ENCODE measurements around the gene NRCAM. TPM values are rescaled to one million over a fixed set of nuclear protein-coding genes. Genes with fewer than 3 reads are reported as not detected.

Gene NRCAM
- total RNA-seq, 1 donor from 2014 or later, result 0.14 TPM

DNA sequence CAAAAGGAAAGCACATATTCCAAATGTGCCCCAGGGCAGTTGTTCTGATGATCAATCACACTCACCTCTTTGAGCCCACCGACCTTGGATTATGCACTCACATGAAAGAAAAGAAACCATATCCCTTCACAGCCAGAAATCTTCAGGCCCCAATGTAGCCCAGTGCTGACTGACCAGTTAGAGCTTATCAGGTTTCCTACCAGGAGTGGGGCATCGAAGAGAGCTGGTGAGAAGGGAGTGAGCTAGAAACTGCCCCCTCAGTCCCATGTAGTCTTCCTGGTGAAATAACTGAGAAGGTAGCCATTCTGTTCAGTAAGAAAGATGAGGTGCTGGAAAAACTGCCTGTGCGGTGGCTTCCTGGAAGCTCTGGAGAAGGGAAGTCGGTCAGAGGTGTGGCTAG is 32.2 kb downstream of the NRCAM start:
- H3K27me3 ChIP-seq (ENCODE audit: low read depth), result peaks cover 53% of the 10 kb centered on the region
- H3K4me1 ChIP-seq, result no peaks in the 10 kb centered on the region
- TF ChIP-seq, protein P1, sequence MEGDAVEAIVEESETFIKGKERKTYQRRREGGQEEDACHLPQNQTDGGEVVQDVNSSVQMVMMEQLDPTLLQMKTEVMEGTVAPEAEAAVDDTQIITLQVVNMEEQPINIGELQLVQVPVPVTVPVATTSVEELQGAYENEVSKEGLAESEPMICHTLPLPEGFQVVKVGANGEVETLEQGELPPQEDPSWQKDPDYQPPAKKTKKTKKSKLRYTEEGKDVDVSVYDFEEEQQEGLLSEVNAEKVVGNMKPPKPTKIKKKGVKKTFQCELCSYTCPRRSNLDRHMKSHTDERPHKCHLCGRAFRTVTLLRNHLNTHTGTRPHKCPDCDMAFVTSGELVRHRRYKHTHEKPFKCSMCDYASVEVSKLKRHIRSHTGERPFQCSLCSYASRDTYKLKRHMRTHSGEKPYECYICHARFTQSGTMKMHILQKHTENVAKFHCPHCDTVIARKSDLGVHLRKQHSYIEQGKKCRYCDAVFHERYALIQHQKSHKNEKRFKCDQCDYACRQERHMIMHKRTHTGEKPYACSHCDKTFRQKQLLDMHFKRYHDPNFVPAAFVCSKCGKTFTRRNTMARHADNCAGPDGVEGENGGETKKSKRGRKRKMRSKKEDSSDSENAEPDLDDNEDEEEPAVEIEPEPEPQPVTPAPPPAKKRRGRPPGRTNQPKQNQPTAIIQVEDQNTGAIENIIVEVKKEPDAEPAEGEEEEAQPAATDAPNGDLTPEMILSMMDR (IDR thresholded peaks at IDR 0.05; ENCODE audit: borderline replicate concordance), result no peak
- H3K27ac ChIP-seq (replicated peaks), result no peak overlapping the region
- H3K4me3 ChIP-seq, result no peak overlapping the region
- H3K36me3 ChIP-seq, result no peaks in the 10 kb centered on the region
- intact Hi-C loops (cut with micrococcal nuclease), result no loop called here
- H3K9me3 ChIP-seq (replicated peaks), result no peaks in the 10 kb centered on the region
- DNase-seq, result no peak

GRCh38 chr7:108423089-108423989 is 32.9 kb downstream of the NRCAM start:
- H3K27ac ChIP-seq (replicated peaks), result no peak overlapping the region
- no peak overlapping the region for H3K4me3 ChIP-seq
- no peak for DNase-seq
- H3K4me1 ChIP-seq, result no peaks in the 10 kb centered on the region
- TF ChIP-seq, protein P1 (IDR thresholded peaks at IDR 0.05; ENCODE audit: borderline replicate concordance), result no peak
- H3K27me3 ChIP-seq (ENCODE audit: low read depth), result peaks cover 52% of the 10 kb centered on the region
- H3K36me3 ChIP-seq, result no peaks in the 10 kb centered on the region
- no peaks in the 10 kb centered on the region for H3K9me3 ChIP-seq (replicated peaks)
- intact Hi-C loops (cut with micrococcal nuclease), result no loop called here

DNA sequence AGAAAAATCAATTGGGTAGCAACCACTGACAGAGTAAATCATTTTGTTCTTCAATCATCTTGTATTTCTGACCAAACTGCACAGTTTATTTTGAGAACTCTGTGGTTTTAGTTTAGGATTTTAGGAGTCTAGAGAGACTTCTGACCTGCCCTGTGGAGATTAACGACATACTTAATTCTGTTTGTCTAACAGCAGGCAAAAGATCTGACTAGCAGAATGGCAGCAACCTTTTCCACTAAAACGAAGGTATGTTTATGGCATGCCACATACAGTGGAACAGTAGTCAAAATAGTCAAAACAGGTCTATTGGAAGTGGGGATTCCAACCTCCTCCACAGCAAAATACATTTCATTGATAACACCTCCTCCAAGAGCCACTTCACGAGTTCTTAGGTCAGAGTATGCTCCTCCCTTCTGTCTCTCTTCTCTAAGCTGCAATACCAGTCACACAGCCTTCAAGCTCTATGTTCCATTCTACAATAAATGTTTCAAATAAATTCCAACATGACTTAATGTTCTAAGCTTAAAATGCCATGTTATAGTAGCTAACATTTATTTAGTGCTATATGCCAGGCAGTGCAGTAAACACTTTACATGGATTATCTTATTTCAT is 34.4 kb downstream of the NRCAM start:
- Histone ChIP-seq H3K36me3 (no peaks in the 10 kb centered on the region), H3K27me3 (ENCODE audit: low read depth) (peaks cover 63% of the 10 kb centered on the region), H3K4me3 (no peak overlapping the region), H3K27ac (replicated peaks) (no peak overlapping the region), H3K4me1 (no peaks in the 10 kb centered on the region), H3K9me3 (replicated peaks) (no peaks in the 10 kb centered on the region)
- DNase-seq, result no peak
- TF ChIP-seq, protein P1 (IDR thresholded peaks at IDR 0.05; ENCODE audit: borderline replicate concordance), result no peak
- intact Hi-C loops (cut with micrococcal nuclease), result no loop called here

DNA sequence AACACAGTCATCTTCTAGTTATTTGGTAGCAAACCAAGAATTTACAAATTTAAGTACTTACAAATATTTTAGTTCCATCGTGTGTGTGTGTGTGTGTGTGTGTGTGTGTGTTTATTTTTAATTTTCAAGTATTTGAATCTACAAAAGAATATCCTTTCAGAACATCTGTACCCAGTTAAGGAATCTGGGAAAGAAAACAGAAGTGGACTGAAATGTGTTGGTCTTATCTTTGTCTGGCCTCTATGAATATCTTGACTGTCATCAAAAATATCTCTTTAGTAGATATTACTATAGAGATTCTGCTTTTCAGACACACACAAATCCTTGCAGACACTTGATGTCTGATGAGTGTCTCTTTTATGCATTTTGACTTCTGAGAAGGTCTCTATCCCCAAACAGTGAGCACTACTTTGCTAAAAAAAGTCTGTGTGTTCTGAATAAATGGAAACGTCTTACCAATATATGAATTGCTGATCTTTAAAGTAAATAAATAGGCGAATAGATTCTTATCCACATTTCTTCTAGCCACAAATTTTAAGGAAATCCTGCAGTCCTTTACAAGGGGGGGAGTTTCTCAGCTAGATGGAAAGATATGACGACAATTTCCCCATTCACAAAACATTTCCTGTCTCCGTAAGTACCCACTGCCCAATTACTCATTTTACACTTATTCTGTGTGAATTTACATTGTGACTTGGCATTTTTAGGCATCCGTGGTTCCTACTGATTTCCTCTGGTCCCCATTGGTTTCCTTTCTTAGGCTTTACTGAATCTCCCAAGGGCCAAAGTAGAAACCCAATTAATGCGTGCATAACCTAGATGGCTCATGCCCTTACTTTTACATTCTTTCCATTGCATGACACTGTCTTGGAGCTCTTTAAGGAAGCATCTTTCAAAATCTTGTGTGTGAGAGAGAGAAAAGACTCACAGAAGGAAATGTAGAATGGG is 36.0 kb downstream of the NRCAM start:
- intact Hi-C loops (cut with micrococcal nuclease), result no loop called here
- no peak for DNase-seq
- Histone ChIP-seq H3K4me1 (no peaks in the 10 kb centered on the region), H3K9me3 (replicated peaks) (no peaks in the 10 kb centered on the region), H3K4me3 (no peak overlapping the region), H3K36me3 (no peaks in the 10 kb centered on the region), H3K27me3 (ENCODE audit: low read depth) (peaks cover 70% of the 10 kb centered on the region), H3K27ac (replicated peaks) (no peak overlapping the region)
- TF ChIP-seq, protein P1 (IDR thresholded peaks at IDR 0.05; ENCODE audit: borderline replicate concordance), result no peak

DNA sequence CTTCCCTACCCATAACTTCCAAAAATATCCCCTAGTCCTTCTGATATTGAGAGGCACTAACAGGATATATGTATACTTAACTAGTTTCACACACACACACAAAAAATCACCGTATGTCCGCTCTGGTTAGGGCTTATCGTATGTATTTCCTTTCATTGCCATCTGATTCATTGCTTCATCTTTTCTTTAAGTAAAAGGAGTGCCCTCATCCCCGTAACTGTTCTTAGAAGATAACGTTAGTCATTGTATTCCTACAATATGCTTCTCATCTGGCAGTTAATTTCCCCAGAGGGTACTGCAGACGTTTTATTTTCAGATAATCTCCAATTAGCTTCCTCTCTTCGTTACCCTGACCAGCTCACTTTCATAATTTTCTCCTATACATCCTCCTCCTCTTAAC is 37.3 kb downstream of the NRCAM start:
- no peak for DNase-seq
- intact Hi-C loops (cut with micrococcal nuclease), result no loop called here
- no peak overlapping the region for H3K4me3 ChIP-seq
- H3K36me3 ChIP-seq, result no peaks in the 10 kb centered on the region
- H3K9me3 ChIP-seq (replicated peaks), result no peaks in the 10 kb centered on the region
- H3K27me3 ChIP-seq (ENCODE audit: low read depth), result peaks cover 78% of the 10 kb centered on the region
- TF ChIP-seq, protein P1 (IDR thresholded peaks at IDR 0.05; ENCODE audit: borderline replicate concordance), result no peak
- no peak overlapping the region for H3K27ac ChIP-seq (replicated peaks)
- no peaks in the 10 kb centered on the region for H3K4me1 ChIP-seq
